ENCODE results near the gene PARD6A.

- TF ChIP-seq CTCF (IDR thresholded peaks at IDR 0.05; ENCODE audit: low read depth, low read length) = no peak
- no peak for TF ChIP-seq EZH2phosphoT487 (IDR thresholded peaks at IDR 0.05; ENCODE audit: low read depth)
Measured at GRCh38 chr16:67645397-67646121, 15.2 kb upstream of the PARD6A start.
